Forelimb muscle (tissue), 1 donor: ENCODE results near the gene PPP1R1C. TPM values are rescaled to one million over a fixed set of nuclear protein-coding genes. Genes with fewer than 3 reads are reported as not detected.

Experiments
- DNase-seq: peaks from one replicate; pipeline ENCODE4 v3.0.0-alpha.2; 2013; ENCODE audit warnings: low read depth
- polyA plus RNA-seq: library from polyadenylated mRNA; unstranded; fragments of 120-200 nt; gene quantifications from one replicate; pipeline ENCODE4 v1.2.1, GENCODE V29; 2013; ENCODE audit not compliant: insufficient read length

PPP1R1C gene
- polyA plus RNA-seq, 1 donor, result 0.34 TPM

- DNase-seq, result no peak
Measured at GRCh38 chr2:182062329-182062972, 76.8 kb downstream of the PPP1R1C start.

- DNase-seq, result peak; percentile 36
Measured at GRCh38 chr2:182064019-182064778, 78.5 kb downstream of the PPP1R1C start.

- no peak for DNase-seq
Measured at GRCh38 chr2:182066400-182067087, 80.9 kb downstream of the PPP1R1C start.

DNA sequence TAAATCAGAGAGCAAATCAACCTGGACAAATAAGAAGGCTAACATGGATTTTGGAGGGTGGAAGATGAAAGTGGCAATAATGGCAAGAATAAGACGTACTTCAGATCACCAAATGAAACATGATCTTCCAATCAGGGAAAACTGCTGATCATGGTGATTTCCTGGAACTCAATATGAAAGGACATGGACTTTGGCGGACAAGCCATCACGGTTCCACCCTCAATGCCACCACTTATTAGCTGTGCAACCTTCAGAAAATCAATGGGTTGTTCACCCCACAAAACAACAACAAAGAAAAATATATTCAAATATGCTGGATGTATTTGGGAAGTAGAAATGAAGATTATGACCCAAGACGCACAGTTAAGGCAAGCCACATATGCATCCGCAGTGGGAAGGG, 81.7 kb downstream of the PPP1R1C start:
- DNase-seq, result no peak

- DNase-seq, result no peak
Measured at GRCh38 chr2:182068811-182069210, 83.2 kb downstream of the PPP1R1C start.

DNA sequence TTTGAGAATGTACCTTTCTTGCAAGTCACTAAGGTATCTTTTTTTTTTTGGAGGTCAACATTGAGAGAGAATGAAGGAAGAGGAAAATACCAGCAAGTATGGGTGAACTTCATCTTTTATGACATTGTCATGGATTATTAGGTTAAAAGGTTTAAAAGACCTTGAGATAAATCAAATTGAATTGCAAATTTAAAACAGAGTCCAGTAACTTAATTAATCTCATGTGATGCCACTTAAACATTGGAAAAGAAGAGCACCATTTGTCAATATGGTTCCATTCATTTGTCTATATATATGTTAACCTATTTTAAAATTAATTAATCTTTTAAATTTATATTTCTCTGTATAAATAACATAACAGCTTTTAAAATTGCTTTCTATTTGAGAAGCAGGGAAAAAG, 83.8 kb downstream of the PPP1R1C start:
- DNase-seq, result no peak

GRCh38 chr2:182069908-182070307, 84.3 kb downstream of the PPP1R1C start:
- DNase-seq, result no peak

DNA sequence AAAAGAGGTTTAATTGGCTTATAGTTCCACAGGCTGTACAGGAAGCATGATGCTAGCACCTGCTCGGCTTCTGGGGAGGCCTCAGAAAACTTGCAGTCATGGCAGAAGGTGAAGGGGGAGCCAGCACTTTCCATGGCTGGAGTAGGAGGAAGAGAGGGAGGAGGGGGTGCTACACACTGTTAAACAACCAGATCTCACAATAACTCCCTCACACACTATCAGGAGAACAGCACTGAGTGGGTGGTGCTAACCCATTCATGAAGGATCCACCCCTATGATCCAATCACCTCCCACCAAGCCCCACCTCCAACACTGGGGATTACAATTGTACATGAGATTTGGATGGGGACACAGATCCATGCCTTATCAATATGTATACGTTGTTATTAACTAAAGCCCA, 85.1 kb downstream of the PPP1R1C start:
- DNase-seq, result no peak

GRCh38 chr2:182072861-182073260, 87.2 kb downstream of the PPP1R1C start:
- no peak for DNase-seq

- DNase-seq, result no peak
Measured at GRCh38 chr2:182073613-182074012, 88.0 kb downstream of the PPP1R1C start.

GRCh38 chr2:182077023-182077422, 91.4 kb downstream of the PPP1R1C start:
- DNase-seq, result no peak

DNA sequence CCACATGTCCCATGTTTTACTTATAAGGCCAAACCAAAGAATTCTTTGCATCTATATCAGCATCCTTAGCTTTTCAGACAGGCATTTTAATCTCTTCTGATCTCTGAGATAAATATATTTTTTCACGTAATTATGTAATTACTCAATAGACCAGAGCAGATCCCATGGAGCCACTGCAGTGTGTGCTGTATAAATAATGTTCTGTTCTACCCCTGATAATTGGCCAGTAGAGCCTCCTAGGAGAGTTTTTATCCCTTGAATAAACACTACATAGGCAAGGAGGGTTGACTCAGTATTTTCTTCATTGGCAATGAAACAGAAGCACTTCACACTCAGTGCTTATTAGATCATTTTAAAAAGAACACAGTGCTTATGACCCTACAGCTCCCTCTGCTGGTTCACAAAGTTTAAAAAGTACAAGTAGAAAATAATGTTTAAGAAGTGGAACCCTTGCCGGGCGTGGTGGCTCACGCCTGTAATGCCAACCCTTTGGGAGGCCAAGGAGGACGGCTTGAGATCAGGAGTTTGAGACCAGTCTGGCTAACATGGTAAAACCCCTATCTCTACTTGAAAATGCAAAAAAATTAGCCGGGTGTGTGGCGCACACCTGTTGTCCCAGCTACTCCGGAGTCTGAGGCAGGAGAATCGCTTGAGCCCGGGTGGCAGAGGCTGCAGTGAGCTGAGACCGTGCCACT, 91.9 kb downstream of the PPP1R1C start:
- peak; percentile 46 for DNase-seq

- DNase-seq, result no peak
Measured at GRCh38 chr2:182078988-182079602, 93.4 kb downstream of the PPP1R1C start.

- no peak for DNase-seq
Measured at GRCh38 chr2:182080493-182080892, 94.8 kb downstream of the PPP1R1C start.

- DNase-seq, result no peak
Measured at GRCh38 chr2:182081602-182082260, 96.1 kb downstream of the PPP1R1C start.

DNA sequence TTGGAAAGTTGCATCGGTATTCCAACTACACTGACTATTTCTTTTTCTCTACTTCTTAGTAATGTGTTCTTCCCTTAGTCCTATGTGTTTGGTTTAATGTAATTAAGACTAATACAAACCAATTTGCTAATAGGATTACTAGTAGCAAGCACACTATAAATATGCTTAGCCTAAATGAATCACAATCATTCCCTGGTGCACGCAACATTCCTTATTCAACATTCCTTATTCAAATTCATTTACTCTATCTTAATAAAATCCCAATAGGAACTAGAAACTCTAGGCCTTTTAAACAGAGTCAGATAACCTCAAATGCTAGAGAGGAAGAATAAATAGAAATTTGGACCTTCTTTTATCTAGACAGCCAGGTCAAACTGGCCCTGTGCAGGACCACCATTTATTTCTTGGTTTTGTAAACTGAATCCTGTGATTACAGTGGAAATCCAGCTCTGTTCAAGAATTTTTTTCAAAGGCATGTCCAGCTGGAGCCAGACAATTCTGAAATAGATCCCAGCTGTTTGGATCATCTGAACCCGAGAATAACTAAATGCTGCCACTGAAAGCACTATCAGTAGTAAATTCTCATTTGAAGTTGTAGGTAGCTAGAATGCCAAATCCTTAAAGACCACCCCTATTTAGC, 103.1 kb downstream of the PPP1R1C start:
- DNase-seq, result no peak

DNA sequence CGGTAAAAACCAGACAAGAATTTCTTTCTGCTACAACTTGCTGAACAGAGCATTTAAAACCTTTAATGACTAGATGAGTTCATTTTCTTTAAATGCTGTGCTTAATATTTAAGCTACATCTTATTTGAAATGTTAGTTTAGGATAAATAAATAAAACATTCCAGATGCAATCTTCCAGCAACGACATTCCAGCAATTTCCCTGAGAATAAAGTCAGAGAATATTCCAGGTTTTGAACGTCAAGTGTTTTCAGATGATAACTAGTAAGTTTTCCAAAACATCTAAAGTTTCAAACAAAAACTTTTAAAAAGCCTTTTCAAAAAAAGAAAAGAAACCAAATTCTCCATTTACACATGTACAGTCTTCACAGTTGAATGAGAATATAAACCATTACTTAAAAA, 104.8 kb downstream of the PPP1R1C start:
- DNase-seq, result no peak

GRCh38 chr2:182097571-182098164, 112.0 kb downstream of the PPP1R1C start:
- DNase-seq, result no peak

DNA sequence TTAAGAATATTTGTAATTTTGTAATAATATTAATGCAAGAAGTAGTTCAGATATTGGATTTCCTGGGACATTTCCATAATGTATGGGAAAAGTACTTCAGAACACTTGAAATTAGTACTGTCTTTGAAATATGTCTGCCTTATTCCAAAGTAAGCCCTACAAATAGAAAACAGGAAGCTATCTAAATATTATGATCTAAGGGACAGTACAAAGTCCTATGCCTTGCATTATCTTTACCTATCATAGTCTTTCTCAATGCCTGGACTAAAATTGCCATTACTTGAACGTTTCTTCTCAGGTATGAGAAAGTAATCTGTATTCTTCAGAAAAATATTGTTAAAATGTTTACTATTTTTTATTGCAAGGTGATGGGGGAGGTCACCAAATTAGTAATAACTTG, 113.0 kb downstream of the PPP1R1C start:
- DNase-seq, result no peak

- no peak for DNase-seq
Measured at GRCh38 chr2:182101263-182101662, 115.6 kb downstream of the PPP1R1C start.
